ENCODE measurements around the gene SPSB2. TPM values are rescaled to one million over a fixed set of nuclear protein-coding genes. Genes with fewer than 3 reads are reported as not detected.
A peak's percentile ranks its signal among the peaks of the same experiment; 100 is the strongest.
"Not testable (repeated sequence)": the region's sequence is repeated elsewhere in the genome, so short reads cannot be mapped to it uniquely, and the experiment has no call there.

The SPSB2 gene
- total and polyA plus RNA-seq, 2 experiments from 2014 or later: 8.2 to 13.1 TPM

DNA sequence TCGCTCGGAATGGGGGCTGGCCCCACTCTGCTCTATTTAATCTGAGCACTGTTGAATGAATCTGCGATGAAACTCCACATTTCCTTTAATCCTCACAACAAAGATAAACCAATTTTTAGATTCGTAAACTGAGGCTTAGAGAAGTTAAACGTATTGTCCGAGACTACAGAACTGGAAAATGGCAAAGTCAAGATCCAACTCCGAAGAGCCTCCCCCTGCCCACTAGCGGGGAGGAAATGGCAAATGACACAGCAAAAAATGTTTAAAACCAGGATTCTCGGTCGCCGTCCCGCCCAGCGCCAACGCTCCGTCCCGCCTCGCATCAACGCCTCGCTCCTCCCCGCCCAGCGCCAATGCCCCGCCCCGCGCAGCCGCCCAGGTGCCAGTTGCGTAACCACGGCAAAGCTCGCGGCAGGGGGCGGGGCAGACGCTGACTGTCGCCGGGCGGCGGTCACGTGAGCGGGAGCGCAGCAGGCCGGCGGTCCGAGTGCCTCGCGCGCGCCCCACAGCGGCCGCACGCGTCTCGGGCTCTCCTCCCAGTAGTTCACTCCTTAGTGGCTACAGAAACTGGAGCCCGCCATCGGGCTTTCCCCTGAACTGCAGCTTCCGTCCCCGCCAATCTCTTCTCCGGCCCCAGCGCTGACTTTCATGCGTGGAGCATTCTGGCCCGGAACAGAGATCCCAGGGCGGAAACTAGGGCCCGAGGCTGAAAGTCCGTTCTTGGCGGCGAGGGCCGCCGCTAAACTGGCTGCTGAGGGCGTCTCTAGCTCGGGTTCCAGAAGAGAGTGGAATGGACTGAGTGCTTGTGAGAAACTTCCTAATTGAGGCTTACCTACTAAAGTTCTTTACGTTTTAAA lies 17.9 kb upstream of the SPSB2 start (continued):
- TF ChIP-seq, protein P1, sequence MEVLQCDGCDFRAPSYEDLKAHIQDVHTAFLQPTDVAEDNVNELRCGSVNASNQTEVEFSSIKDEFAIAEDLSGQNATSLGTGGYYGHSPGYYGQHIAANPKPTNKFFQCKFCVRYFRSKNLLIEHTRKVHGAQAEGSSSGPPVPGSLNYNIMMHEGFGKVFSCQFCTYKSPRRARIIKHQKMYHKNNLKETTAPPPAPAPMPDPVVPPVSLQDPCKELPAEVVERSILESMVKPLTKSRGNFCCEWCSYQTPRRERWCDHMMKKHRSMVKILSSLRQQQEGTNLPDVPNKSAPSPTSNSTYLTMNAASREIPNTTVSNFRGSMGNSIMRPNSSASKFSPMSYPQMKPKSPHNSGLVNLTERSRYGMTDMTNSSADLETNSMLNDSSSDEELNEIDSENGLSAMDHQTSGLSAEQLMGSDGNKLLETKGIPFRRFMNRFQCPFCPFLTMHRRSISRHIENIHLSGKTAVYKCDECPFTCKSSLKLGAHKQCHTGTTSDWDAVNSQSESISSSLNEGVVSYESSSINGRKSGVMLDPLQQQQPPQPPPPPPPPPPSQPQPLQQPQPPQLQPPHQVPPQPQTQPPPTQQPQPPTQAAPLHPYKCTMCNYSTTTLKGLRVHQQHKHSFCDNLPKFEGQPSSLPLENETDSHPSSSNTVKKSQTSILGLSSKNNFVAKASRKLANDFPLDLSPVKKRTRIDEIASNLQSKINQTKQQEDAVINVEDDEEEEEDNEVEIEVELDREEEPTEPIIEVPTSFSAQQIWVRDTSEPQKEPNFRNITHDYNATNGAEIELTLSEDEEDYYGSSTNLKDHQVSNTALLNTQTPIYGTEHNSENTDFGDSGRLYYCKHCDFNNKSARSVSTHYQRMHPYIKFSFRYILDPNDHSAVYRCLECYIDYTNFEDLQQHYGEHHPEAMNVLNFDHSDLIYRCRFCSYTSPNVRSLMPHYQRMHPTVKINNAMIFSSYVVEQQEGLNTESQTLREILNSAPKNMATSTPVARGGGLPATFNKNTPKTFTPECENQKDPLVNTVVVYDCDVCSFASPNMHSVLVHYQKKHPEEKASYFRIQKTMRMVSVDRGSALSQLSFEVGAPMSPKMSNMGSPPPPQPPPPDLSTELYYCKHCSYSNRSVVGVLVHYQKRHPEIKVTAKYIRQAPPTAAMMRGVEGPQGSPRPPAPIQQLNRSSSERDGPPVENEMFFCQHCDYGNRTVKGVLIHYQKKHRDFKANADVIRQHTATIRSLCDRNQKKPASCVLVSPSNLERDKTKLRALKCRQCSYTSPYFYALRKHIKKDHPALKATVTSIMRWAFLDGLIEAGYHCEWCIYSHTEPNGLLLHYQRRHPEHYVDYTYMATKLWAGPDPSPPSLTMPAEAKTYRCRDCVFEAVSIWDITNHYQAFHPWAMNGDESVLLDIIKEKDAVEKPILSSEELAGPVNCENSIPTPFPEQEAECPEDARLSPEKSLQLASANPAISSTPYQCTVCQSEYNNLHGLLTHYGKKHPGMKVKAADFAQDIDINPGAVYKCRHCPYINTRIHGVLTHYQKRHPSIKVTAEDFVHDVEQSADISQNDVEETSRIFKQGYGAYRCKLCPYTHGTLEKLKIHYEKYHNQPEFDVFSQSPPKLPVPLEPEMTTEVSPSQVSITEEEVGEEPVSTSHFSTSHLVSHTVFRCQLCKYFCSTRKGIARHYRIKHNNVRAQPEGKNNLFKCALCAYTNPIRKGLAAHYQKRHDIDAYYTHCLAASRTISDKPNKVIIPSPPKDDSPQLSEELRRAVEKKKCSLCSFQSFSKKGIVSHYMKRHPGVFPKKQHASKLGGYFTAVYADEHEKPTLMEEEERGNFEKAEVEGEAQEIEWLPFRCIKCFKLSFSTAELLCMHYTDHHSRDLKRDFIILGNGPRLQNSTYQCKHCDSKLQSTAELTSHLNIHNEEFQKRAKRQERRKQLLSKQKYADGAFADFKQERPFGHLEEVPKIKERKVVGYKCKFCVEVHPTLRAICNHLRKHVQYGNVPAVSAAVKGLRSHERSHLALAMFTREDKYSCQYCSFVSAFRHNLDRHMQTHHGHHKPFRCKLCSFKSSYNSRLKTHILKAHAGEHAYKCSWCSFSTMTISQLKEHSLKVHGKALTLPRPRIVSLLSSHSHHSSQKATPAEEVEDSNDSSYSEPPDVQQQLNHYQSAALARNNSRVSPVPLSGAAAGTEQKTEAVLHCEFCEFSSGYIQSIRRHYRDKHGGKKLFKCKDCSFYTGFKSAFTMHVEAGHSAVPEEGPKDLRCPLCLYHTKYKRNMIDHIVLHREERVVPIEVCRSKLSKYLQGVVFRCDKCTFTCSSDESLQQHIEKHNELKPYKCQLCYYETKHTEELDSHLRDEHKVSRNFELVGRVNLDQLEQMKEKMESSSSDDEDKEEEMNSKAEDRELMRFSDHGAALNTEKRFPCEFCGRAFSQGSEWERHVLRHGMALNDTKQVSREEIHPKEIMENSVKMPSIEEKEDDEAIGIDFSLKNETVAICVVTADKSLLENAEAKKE (CRISPR knock-in tag; IDR thresholded peaks at IDR 0.05): no peak
- TF ChIP-seq EZH2phosphoT487 (IDR thresholded peaks at IDR 0.05; ENCODE audit: unreplicated experiment): no peak
- TF ChIP-seq CREB1 (CRISPR knock-in tag; IDR thresholded peaks at IDR 0.05; ENCODE audit: low read depth): peak; percentile 80
- TF ChIP-seq STAT1 (IDR thresholded peaks at IDR 0.05; ENCODE audit: unreplicated experiment): no peak
- TF ChIP-seq, protein P2, sequence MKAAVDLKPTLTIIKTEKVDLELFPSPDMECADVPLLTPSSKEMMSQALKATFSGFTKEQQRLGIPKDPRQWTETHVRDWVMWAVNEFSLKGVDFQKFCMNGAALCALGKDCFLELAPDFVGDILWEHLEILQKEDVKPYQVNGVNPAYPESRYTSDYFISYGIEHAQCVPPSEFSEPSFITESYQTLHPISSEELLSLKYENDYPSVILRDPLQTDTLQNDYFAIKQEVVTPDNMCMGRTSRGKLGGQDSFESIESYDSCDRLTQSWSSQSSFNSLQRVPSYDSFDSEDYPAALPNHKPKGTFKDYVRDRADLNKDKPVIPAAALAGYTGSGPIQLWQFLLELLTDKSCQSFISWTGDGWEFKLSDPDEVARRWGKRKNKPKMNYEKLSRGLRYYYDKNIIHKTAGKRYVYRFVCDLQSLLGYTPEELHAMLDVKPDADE (IDR thresholded peaks at IDR 0.05): peak; percentile 7; the same call in 1 of the 2 replicates
- no peak for TF ChIP-seq ZNF331 (CRISPR knock-in tag; IDR thresholded peaks at IDR 0.05; ENCODE audit: low read depth)

DNA sequence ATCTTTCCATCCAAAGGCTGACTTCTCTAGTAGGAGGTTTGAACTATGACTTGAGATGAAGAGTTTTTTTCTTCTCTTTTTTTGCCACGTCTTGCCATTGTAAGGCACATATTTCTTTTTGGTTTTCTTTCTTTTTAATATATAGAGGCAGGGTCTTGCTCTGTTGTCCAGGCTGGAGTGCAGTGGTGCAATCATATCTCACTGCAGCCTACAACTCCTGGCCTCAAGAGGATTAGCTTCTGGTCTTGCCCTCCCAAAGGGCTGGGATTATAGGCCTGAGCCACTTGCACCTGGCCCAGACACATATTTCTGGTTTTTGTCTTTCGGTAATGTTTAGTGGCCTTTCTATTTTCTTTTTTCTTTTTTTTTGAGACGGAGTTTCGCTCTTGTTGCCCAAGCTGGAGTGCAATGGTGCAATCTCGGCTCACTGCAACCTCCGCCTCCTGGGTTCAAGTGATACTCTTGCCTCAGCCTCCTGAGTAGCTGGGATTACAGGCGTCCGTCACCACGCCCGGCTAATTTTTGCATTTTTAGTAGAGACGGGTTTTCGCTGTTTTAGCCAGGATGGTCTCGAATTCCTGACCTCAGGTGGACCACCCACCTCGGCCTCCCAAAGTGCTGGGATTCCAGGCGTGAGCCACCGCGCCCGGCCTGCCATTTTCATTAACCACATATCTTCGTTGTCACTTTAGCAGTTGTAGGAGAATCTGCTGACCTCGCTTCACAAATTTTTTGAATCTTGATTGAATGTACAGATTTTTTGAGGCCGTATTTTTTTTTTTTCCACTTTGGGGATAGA lies 16.9 kb upstream of the SPSB2 start:
- peaks cover 18% of the 10 kb centered on the region for H3K27me3 Mint-ChIP-seq (ENCODE audit: insufficient read depth, low read depth, poor library complexity)
- ATAC-seq; H3K36me3 Mint-ChIP-seq (ENCODE audit: low read depth); H3K9me3 Mint-ChIP-seq; H3K9me2 ChIP-seq (ENCODE audit: insufficient read depth); H3K36me3 ChIP-seq (ENCODE audit: insufficient read depth); H3K79me2 ChIP-seq (replicated peaks; ENCODE audit: insufficient read depth); H3K27me3 ChIP-seq (ENCODE audit: insufficient read depth); H2AFZ ChIP-seq; H4K20me1 ChIP-seq (replicated peaks; ENCODE audit: insufficient read depth): not testable (repeated sequence)
- peaks cover 28% of the 10 kb centered on the region for H3F3A ChIP-seq (replicated peaks; ENCODE audit: low read depth)
- H3K4me3 Mint-ChIP-seq: peak overlapping the region; percentile 68
- peak overlapping the region; percentile 46; the same call in 1 of the 2 replicates for H3K4me3 ChIP-seq
- H3K27ac ChIP-seq (ENCODE audit: low read depth): peak overlapping the region; percentile 97
- peak; percentile 33 for DNase-seq (ENCODE audit: low spot score)
- H3K4me1 Mint-ChIP-seq: peaks cover 25% of the 10 kb centered on the region
- H3K4me2 ChIP-seq: peak overlapping the region; percentile 73
- H3K27ac Mint-ChIP-seq: peak overlapping the region; percentile 100
- peaks cover 40% of the 10 kb centered on the region for H3K4me1 ChIP-seq (ENCODE audit: insufficient read depth)

DNA sequence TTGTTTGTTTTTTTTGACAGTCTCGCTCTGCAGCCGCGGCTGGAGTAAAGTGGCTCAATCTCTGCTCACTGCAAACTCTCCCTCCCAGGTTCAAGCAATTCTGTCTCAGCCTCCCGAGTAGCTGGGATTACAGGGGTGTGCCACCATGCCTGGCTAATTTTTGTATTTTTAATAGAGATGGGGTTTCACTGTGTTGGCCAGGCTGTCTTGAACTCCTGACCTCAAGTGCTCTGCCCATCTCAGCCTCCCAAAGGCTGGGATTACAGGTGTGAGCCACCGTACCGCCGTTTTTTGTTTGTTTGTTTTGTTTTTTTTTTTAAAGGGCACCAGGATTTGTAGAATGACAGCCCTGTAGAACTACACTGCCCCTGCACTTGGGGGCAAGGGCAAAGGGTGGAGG lies 15.7 kb upstream of the SPSB2 start:
- H3K27ac Mint-ChIP-seq: peak overlapping the region; percentile 78; the same call in 1 of the 2 replicates
- not testable (repeated sequence) for ATAC-seq

More for the DNA sequence above, 15.7 kb upstream of the SPSB2 start:
- Mint-ChIP-seq H3K4me1 (peaks cover 33% of the 10 kb centered on the region), H3K27me3 (ENCODE audit: insufficient read depth, low read depth, poor library complexity) (peaks cover 18% of the 10 kb centered on the region)
- not testable (repeated sequence) for H3K36me3 Mint-ChIP-seq (ENCODE audit: low read depth); H2AFZ ChIP-seq; DNase-seq (ENCODE audit: low spot score); H3K4me3 ChIP-seq; H3K9me3 Mint-ChIP-seq; H4K20me1 ChIP-seq (replicated peaks; ENCODE audit: insufficient read depth); H3K27me3 ChIP-seq (ENCODE audit: insufficient read depth); H3K36me3 ChIP-seq (ENCODE audit: insufficient read depth); H3K9me2 ChIP-seq (ENCODE audit: insufficient read depth); H3K79me2 ChIP-seq (replicated peaks; ENCODE audit: insufficient read depth); H3K4me3 Mint-ChIP-seq
- Histone ChIP-seq H3K27ac (ENCODE audit: low read depth) (peak overlapping the region; percentile 90), H3K4me2 (peak overlapping the region; percentile 51; the same call in 1 of the 2 replicates), H3F3A (replicated peaks; ENCODE audit: low read depth) (peaks cover 38% of the 10 kb centered on the region), H3K4me1 (ENCODE audit: insufficient read depth) (peaks cover 45% of the 10 kb centered on the region)

All from GM23338 (cell line).